HEK293T (cell line): ENCODE data around the gene MMP19.

Experiments used
- ARNT ChIP-seq: fragments of 450-650 bp; IDR thresholded peaks from 2 replicates; pipeline ENCODE4 v1.6.1; 2017; ENCODE audit warnings: mild to moderate bottlenecking
- BHLHE40 ChIP-seq: fragments of 450-650 bp; IDR thresholded peaks from 2 replicates; pipeline ENCODE4 v1.6.1; 2016; ENCODE audit warnings: mild to moderate bottlenecking, moderate library complexity, borderline replicate concordance
- ELF4 ChIP-seq: fragments of 450-650 bp; IDR thresholded peaks from 2 replicates; pipeline ENCODE4 v1.6.1; 2017; ENCODE audit warnings: antibody characterized with exemption
- FOXK2 ChIP-seq: fragments of 450-650 bp; IDR thresholded peaks from 2 replicates; pipeline ENCODE4 v1.6.1; 2016; ENCODE audit warnings: mild to moderate bottlenecking
- FOXM1 ChIP-seq: fragments of 450-650 bp; IDR thresholded peaks from 2 replicates; pipeline ENCODE4 v1.6.1; 2017; ENCODE audit warnings: mild to moderate bottlenecking, borderline replicate concordance
- HDGF ChIP-seq: fragments of 450-650 bp; IDR thresholded peaks from 2 replicates; pipeline ENCODE4 v1.6.1; 2017; ENCODE audit warnings: antibody characterized with exemption, borderline replicate concordance
- NFRKB ChIP-seq: fragments of 450-650 bp; IDR thresholded peaks from 2 replicates; pipeline ENCODE4 v1.6.1; 2016; ENCODE audit warnings: mild to moderate bottlenecking, moderate library complexity
- SP1 ChIP-seq: fragments of 450-650 bp; IDR thresholded peaks from 2 replicates; pipeline ENCODE4 v1.6.1; 2017
- SUZ12 ChIP-seq: fragments of 450-650 bp; IDR thresholded peaks from 2 replicates; pipeline ENCODE4 v1.6.1; 2016; ENCODE audit warnings: mild to moderate bottlenecking
- ZNF384 ChIP-seq: fragments of 450-650 bp; IDR thresholded peaks from 2 replicates; pipeline ENCODE4 v1.6.1; 2016

GRCh38 chr12:55831447-55831815 lies 11.3 kb downstream of the MMP19 start:
- TF ChIP-seq FOXM1 (no peak), HDGF (no peak), NFRKB (no peak), SP1 (no peak), ARNT (no peak), FOXK2 (no peak), ELF4 (no peak), ZNF384 (no peak), SUZ12 (no peak), BHLHE40 (no peak)
